A172 (cell line): ENCODE results near the gene RAB12. TPM values are rescaled to one million over a fixed set of nuclear protein-coding genes. Genes with fewer than 3 reads are reported as not detected.
"Not testable (repeated sequence)": the region's sequence is repeated elsewhere in the genome, so short reads cannot be mapped to it uniquely, and the experiment has no call there.

Source experiments
- DNase-seq: peaks from one replicate; pipeline ENCODE4 v3.0.0-alpha.2; 2015; ENCODE audit warnings: low spot score
- total RNA-seq: library from RNA; depleted of rRNA; stranded (reverse); fragments of >200 nt; shearing (Covaris generic); gene quantifications from 2 replicates; pipeline ENCODE4 v1.2.3, GENCODE V29; 2014; rRNA removed

The RAB12 gene
- 95.0 and 101 TPM in 2 replicates for total RNA-seq

- peak; percentile 66 for DNase-seq
These were observed at the start of gene RAB12 for GRCh38 chr18:8608795-8609658. TSS of gene RAB12 (plus strand) at chr18:8609437. CDS start at chr18:8609440, 3 bp downstream.

GRCh38 chr18:8559612-8560186 lies 49.5 kb upstream of the RAB12 start:
- peak; percentile 48 for DNase-seq

- DNase-seq: no peak
These were observed 47.9 kb upstream of the RAB12 start for GRCh38 chr18:8561123-8561910.

GRCh38 chr18:8562070-8562469 lies 47.2 kb upstream of the RAB12 start:
- no peak for DNase-seq

- no peak for DNase-seq
These were observed 46.3 kb upstream of the RAB12 start for GRCh38 chr18:8562919-8563318.

- DNase-seq: no peak
These were observed 37.8 kb upstream of the RAB12 start for GRCh38 chr18:8571399-8571798.

GRCh38 chr18:8573766-8574165 lies 35.5 kb upstream of the RAB12 start:
- DNase-seq: not testable (repeated sequence)

GRCh38 chr18:8584798-8585197 lies 24.4 kb upstream of the RAB12 start:
- no peak for DNase-seq

GRCh38 chr18:8586941-8587340 lies 22.3 kb upstream of the RAB12 start:
- DNase-seq: no peak

- DNase-seq: no peak
These were observed 13.8 kb upstream of the RAB12 start for GRCh38 chr18:8595445-8595844.

GRCh38 chr18:8601277-8602032 lies 7.8 kb upstream of the RAB12 start:
- DNase-seq: no peak

- DNase-seq: no peak
These were observed 7.2 kb upstream of the RAB12 start for GRCh38 chr18:8602040-8602439.

GRCh38 chr18:8602557-8602956 lies 6.7 kb upstream of the RAB12 start:
- DNase-seq: no peak

GRCh38 chr18:8603663-8604520 lies 5.3 kb upstream of the RAB12 start:
- no peak for DNase-seq

GRCh38 chr18:8605974-8606373 lies 3.3 kb upstream of the RAB12 start:
- no peak for DNase-seq

GRCh38 chr18:8607776-8608742 lies 1.2 kb upstream of the RAB12 start:
- no peak for DNase-seq

- no peak for DNase-seq
These were observed 622 bp downstream of the RAB12 start for GRCh38 chr18:8609659-8610458.

- DNase-seq: peak; percentile 6
These were observed 1.2 kb downstream of the RAB12 start for GRCh38 chr18:8610459-8610851.
